HG03064 (cell line): ENCODE results near the gene ATG10.

ENCODE experiments used
- ATAC-seq: cut with Tn5 transposase; IDR thresholded peaks from one replicate; pipeline ENCODE4 v1.9.1; 2021; ENCODE audit warnings: low read depth; ENCODE audit not compliant: unreplicated experiment

ATG10 gene

DNA sequence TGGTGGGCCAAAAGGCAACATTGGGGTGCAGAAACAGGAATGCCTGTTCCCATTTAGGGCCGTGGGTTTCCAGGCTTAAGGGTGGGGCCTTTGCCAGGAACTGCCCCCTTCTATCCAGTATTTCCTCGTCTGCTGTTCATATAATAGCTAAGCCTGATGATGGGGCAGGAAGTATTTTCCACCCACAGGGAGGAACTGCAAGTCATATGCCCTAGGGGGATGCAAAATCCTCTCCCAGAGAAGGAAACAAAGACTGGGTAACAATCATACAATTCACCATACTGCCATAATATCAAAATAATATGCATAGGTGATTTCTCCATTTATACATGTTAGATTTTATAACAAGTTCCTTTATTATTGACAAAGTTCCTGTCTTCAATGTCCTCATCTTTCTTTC is 326.8 kb downstream of the ATG10 start:
- ATAC-seq: no peak

- ATAC-seq: no peak
Observed at GRCh38 chr5:82301190-82301589, 329.4 kb downstream of the ATG10 start.
